Osteocyte (in vitro differentiated cells): Measurements from ENCODE around the gene PRKCZ. TPM values are rescaled to one million over a fixed set of nuclear protein-coding genes. Genes with fewer than 3 reads are reported as not detected.

Experiments used
- DNase-seq: peaks from one replicate; pipeline ENCODE4 v3.0.0; 2021; ENCODE audit warnings: mixed read lengths; ENCODE audit not compliant: unreplicated experiment; ENCODE audit errors: extremely low spot score
- H3K27ac Mint-ChIP-seq: one replicate; pipeline ENCODE4 v1.8.0; 2021; ENCODE audit warnings: mild to moderate bottlenecking, mixed read lengths; ENCODE audit not compliant: unreplicated experiment
- H3K27me3 Mint-ChIP-seq: one replicate; pipeline ENCODE4 v1.8.0; 2021; ENCODE audit warnings: mixed read lengths; ENCODE audit not compliant: unreplicated experiment
- H3K36me3 Mint-ChIP-seq: one replicate; pipeline ENCODE4 v1.8.0; 2021; ENCODE audit warnings: mixed read lengths; ENCODE audit not compliant: unreplicated experiment
- H3K4me1 Mint-ChIP-seq: one replicate; pipeline ENCODE4 v1.8.0; 2021; ENCODE audit warnings: mixed read lengths; ENCODE audit not compliant: unreplicated experiment
- H3K4me3 Mint-ChIP-seq: one replicate; pipeline ENCODE4 v1.8.0; 2021; ENCODE audit warnings: mild to moderate bottlenecking, moderate library complexity, mixed read lengths; ENCODE audit not compliant: unreplicated experiment
- H3K9me3 Mint-ChIP-seq: one replicate; pipeline ENCODE4 v1.8.0; 2021; ENCODE audit warnings: mixed read lengths; ENCODE audit not compliant: unreplicated experiment
- CTCF ChIP-seq: fragments of 200-600 bp; sonication (generic); IDR thresholded peaks from 2 replicates; pipeline ENCODE4 v1.5.0; 2021; ENCODE audit warnings: antibody characterized with exemption, mild to moderate bottlenecking, moderate library complexity
- total RNA-seq: library from RNA; stranded (reverse); gene quantifications from 2 replicates; pipeline ENCODE4 v1.2.1, GENCODE V29; 2021

The PRKCZ gene
- total RNA-seq, 1 donor from 2014 or later, result 3.1 TPM

- no peak overlapping the region for H3K4me3 Mint-ChIP-seq
- H3K27me3 Mint-ChIP-seq, result no peaks in the 10 kb centered on the region
- DNase-seq, result no peak
- H3K9me3 Mint-ChIP-seq, result no peaks in the 10 kb centered on the region
- H3K4me1 Mint-ChIP-seq, result no peaks in the 10 kb centered on the region
- H3K27ac Mint-ChIP-seq, result no peak overlapping the region
- no peak for TF ChIP-seq CTCF
- H3K36me3 Mint-ChIP-seq, result no peaks in the 10 kb centered on the region
These were observed 58.8 kb downstream of the PRKCZ start for GRCh38 chr1:2108877-2109580.

GRCh38 chr1:2109581-2110021 is 59.4 kb downstream of the PRKCZ start:
- Mint-ChIP-seq H3K4me3 (no peak overlapping the region), H3K9me3 (no peaks in the 10 kb centered on the region), H3K36me3 (no peaks in the 10 kb centered on the region), H3K27ac (no peak overlapping the region), H3K27me3 (no peaks in the 10 kb centered on the region), H3K4me1 (no peaks in the 10 kb centered on the region)
- TF ChIP-seq CTCF, result no peak
- DNase-seq, result no peak

GRCh38 chr1:2110191-2110737 is 60.1 kb downstream of the PRKCZ start:
- no peak for DNase-seq
- Mint-ChIP-seq H3K4me1 (no peaks in the 10 kb centered on the region), H3K9me3 (no peaks in the 10 kb centered on the region), H3K27me3 (peaks cover 1% of the 10 kb centered on the region), H3K27ac (no peak overlapping the region), H3K4me3 (no peak overlapping the region), H3K36me3 (no peaks in the 10 kb centered on the region)
- no peak for TF ChIP-seq CTCF

GRCh38 chr1:2110738-2111673 is 60.8 kb downstream of the PRKCZ start:
- DNase-seq, result no peak
- H3K9me3 Mint-ChIP-seq, result no peaks in the 10 kb centered on the region
- H3K4me1 Mint-ChIP-seq, result peaks cover 3% of the 10 kb centered on the region
- H3K27ac Mint-ChIP-seq, result no peak overlapping the region
- H3K36me3 Mint-ChIP-seq, result no peaks in the 10 kb centered on the region
- H3K27me3 Mint-ChIP-seq, result peaks cover 9% of the 10 kb centered on the region
- no peak for TF ChIP-seq CTCF
- H3K4me3 Mint-ChIP-seq, result no peak overlapping the region

GRCh38 chr1:2111674-2112035 is 61.4 kb downstream of the PRKCZ start:
- peaks cover 15% of the 10 kb centered on the region for H3K27me3 Mint-ChIP-seq
- no peaks in the 10 kb centered on the region for H3K9me3 Mint-ChIP-seq
- DNase-seq, result no peak
- H3K36me3 Mint-ChIP-seq, result no peaks in the 10 kb centered on the region
- no peak overlapping the region for H3K27ac Mint-ChIP-seq
- H3K4me1 Mint-ChIP-seq, result peaks cover 4% of the 10 kb centered on the region
- H3K4me3 Mint-ChIP-seq, result no peak overlapping the region
- TF ChIP-seq CTCF, result no peak
